Suprapubic skin (tissue), 4 donors: ENCODE measurements around the gene BPI.

Experiments used
- EP300 ChIP-seq: sonication (generic); formaldehyde crosslinking; IDR thresholded peaks from one replicate; pipeline ENCODE4 v1.6.1; 2017; ENCODE audit warnings: antibody characterized with exemption
- POLR2A ChIP-seq, 2 donors: fragments of 450-650 bp; IDR thresholded peaks; one replicate each; pipeline ENCODE4 v1.6.1; 2017; ENCODE audit warnings: antibody characterized with exemption in 2 of 2, mild to moderate bottlenecking in 2 of 2, moderate library complexity in 2 of 2
- POLR2AphosphoS5 ChIP-seq, 3 donors: sonication (generic); formaldehyde crosslinking; IDR thresholded peaks; one replicate each; pipeline ENCODE4 v1.6.1; 2017; ENCODE audit warnings: antibody characterized with exemption in 3 of 3
- TF ChIP-seq, protein P1 (sequence below), 2 donors: fragments of 200-600 bp in 1 of 2; fragments of 450-650 bp in 1 of 2; sonication (generic) in 1 of 2; IDR thresholded peaks; one replicate each; pipeline ENCODE4 v1.5.1; 2016 to 2019; ENCODE audit warnings: antibody characterized with exemption in 2 of 2, mild to moderate bottlenecking in 1 of 2, moderate library complexity in 1 of 2

DNA sequence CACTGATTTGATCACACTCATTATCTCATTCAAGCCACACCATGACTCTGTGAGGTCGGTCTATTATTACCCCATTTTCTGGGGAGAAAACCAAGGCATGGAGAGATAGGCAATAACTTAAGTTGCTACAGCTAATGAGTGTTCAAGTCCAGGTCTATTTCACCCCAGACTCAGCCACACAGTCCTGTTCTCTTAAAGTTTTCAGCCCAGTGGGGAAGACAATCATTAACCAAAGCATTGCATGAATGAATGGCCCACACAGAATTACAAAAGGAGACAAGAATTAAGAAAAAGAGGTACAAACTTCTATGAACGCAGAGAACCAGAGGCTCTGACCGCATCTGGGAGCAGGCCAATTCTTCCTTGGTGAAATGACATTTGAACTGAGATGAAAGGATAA lies 7.1 kb downstream of the BPI start:
- TF ChIP-seq, protein P1, sequence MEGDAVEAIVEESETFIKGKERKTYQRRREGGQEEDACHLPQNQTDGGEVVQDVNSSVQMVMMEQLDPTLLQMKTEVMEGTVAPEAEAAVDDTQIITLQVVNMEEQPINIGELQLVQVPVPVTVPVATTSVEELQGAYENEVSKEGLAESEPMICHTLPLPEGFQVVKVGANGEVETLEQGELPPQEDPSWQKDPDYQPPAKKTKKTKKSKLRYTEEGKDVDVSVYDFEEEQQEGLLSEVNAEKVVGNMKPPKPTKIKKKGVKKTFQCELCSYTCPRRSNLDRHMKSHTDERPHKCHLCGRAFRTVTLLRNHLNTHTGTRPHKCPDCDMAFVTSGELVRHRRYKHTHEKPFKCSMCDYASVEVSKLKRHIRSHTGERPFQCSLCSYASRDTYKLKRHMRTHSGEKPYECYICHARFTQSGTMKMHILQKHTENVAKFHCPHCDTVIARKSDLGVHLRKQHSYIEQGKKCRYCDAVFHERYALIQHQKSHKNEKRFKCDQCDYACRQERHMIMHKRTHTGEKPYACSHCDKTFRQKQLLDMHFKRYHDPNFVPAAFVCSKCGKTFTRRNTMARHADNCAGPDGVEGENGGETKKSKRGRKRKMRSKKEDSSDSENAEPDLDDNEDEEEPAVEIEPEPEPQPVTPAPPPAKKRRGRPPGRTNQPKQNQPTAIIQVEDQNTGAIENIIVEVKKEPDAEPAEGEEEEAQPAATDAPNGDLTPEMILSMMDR (IDR thresholded peaks at IDR 0.05), result no peak
- no peak for TF ChIP-seq POLR2A (IDR thresholded peaks at IDR 0.05)
- TF ChIP-seq POLR2AphosphoS5 (IDR thresholded peaks at IDR 0.05), result no peak
- no peak for TF ChIP-seq EP300
